Astrocyte of the hippocampus (primary cell): ENCODE measurements around the gene SCYL1.

Source experiments
- DNase-seq: peaks from one replicate; pipeline ENCODE4 v3.0.0; 2011; ENCODE audit warnings: low read depth, low spot score

The SCYL1 gene

GRCh38 chr11:65581928-65582327 is 57.0 kb downstream of the SCYL1 start:
- DNase-seq, result no peak

DNA sequence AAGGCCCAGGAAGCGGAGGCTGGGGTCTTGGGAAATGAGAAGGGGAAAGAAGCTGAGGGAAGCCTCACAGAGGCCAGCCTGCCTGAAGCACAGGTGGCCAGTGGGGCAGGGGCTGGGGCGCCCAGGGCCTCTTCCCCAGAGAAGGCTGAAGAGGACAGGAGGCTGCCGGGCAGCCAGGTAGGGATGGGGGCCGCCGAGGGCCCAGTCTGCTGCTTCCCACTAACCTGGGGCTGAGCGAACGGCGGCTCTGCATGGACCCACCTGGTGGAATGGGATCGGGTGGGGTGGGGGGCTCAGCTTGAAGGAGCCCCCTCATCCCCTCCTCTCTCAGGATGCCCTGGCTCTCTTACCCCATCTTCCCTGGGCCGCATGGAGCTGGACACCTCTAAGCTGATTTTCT is 58.7 kb downstream of the SCYL1 start:
- no peak for DNase-seq

- DNase-seq, result no peak
Measured at GRCh38 chr11:65584106-65584505, 59.2 kb downstream of the SCYL1 start.

DNA sequence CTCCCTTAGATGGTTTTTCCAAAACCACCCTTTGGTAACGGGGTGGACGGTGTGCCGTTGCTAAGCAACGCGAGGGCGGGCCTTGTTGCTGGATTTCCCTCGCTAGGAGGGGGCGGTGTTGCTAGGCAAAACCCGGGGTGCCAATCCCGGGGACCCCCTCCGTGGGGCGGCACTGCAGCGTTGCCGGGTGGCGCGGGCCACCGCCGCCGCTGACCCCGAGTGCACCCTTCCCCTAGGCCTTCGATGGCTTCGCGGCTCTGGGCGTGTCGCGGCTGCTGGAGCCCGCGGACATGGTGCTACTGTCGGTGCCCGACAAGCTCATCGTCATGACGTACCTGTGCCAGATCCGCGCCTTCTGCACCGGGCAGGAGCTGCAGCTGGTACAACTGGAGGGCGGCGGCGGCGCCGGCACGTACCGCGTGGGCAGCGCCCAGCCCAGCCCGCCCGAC is 59.9 kb downstream of the SCYL1 start:
- DNase-seq, result peak; percentile 59

DNA sequence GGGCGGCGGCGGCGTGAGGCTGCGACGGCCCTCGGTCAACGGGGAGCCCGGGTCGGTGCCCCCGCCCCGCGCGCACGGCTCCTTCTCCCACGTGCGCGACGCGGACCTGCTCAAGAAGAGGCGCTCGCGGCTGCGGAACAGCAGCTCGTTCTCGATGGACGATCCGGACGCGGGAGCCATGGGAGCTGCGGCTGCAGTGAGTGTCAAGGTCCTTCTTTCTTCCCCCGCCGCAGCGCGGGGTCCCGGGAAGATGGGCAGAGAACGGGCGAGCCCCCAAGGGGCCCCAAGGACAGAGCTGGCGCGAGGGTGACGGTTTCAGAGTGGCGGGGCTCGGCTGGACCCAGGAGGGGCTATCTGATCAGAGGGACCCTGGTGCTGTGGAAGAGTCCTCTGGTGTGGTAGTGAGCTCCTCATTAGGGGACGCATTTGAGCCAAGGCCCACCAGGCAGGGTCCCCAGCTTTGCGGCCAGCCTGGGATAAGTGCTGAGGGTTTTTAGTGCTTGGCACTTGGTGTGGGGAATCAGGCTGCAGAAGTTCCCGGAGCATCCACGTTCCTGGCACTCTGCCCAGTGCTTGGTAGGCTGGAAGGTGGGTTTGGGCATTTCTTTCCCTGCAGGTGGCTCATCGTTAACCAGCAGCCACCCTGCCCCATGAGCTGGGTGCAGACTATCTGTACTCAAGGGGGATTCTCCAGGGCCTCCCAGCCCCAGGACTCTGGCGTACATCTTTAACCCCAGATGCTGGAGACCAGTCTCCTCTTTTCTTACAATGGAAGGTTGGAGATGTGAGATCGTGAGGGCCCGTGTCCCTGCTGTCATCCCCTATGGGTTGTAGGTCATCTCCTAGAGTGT is 60.7 kb downstream of the SCYL1 start:
- no peak for DNase-seq

DNA sequence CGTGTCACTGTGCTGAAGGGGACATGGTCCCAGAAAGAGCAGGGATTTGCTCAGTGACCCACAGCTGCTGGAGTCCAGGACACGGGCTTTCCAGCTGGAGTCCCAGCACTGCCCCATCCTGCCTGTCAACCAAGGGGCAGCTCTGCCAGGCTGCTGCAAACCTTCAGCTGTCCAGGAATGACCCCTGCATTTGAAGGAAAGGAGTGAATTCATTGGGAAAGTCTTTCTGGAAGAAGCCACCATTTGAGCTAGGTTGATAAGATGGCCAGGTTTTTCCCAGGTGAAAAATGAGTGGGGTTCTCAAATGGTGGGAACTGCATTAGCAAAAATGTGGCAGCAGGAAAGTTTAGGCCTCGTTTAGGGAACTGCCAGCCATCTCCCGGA is 61.4 kb downstream of the SCYL1 start:
- DNase-seq, result no peak

DNA sequence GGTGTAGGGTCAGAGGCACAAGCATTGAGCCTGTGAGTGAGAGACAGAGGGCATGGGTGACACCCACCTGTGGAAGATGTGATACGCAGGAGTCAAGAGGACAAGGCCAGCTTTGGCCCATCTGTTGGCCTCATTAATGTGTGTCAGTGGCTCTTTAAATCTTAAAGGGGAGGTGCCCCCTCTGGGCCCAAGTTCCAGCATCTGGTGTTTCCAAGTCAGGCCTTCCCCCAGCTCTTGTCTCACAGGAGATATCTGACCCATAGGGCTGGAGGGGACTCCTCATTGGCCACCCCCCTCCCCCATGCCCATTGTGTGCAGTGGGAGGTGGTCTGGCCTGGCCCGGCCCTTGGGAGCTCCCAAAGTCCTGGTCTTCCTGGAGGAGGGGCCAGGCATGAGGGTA is 61.8 kb downstream of the SCYL1 start:
- no peak for DNase-seq
